Right lobe of liver (tissue), 4 donors: ENCODE results near the gene HS1BP3.

ENCODE experiments used
- CTCF ChIP-seq, 4 donors: fragments of 200-600 bp in 3 of 4; fragments of 450-650 bp in 1 of 4; IDR thresholded peaks; one replicate each; pipeline versions ENCODE4 v1.5.1 to v1.8.0; 2016 to 2022; ENCODE audit warnings: antibody characterized with exemption in 4 of 4, mild to moderate bottlenecking in 2 of 4
- POLR2A ChIP-seq: fragments of 450-650 bp; IDR thresholded peaks from one replicate; pipeline ENCODE4 v1.6.1; 2017; ENCODE audit warnings: antibody characterized with exemption, mild to moderate bottlenecking
- donor health status: DM: no; HTN: no; CAD: no.
- donor health status: DM: no; HTN: no; CAD: no.
- donor health status: DM: no; HTN: yes; CAD: no.

GRCh38 chr2:20656561-20656960 is 5.7 kb upstream of the HS1BP3 start:
- TF ChIP-seq POLR2A, result no peak
- no peak for TF ChIP-seq CTCF (IDR thresholded peaks at IDR 0.05)
